ENCODE results near the gene TIMM17A.

Gene TIMM17A

DNA sequence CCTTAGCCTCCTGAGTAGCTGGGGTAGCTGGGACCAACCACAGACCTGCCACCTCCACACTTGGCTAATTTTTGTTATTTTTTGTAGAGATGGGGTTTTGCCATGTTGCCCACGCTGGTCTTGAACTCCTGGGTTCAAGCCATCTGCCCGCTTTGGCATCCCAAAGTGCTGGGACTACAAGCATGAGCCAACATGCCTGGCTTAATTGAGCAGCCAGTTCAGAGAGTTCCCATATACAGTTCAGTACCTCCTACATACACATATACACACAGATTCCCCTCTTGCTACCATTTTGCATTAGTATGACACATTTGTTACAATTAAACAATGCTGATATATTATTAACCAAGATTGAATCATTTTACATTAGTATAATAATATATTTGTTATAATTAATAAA is 30.1 kb downstream of the TIMM17A start:
- no peak for DNase-seq

- DNase-seq = no peak
These were observed 33.3 kb downstream of the TIMM17A start for GRCh38 chr1:201988601-201989000.

DNA sequence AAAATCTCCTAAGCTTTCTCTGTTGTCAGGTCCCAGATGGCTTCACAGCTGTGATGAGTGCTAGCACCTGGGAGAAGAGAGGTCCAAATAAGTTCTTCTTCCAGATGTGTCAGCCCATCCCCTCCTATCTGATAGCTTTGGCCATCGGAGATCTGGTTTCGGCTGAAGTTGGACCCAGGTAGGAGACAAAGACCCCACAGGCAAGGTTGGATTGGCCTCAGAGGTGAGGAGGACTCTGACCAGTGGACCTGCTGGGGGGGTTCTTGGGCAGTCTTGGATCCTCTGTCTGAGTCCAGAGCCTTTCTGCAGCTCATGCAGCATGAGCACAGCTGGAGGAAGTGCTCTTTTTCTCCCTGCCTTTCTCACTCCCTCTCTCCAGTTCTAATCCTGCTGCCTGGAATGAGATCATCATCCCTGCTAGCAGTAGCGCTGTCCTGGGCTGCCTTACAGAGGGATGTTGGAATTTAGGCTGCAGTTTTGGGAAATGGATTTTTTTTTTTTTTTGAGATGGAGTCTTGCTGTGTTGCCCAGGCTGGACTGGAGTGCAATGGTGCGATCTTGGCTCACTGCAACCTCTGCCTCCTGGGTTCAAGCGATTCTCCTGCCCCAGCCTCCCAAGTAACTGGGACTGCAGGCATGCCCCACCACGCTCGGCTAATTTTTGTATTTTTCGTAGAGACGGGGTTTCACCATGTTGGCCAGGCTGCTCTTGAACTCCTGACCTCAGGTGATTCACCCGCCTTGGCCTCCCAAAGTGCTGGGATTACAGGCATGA is 34.2 kb downstream of the TIMM17A start:
- DNase-seq = no peak

GRCh38 chr1:201990427-201990826 is 35.1 kb downstream of the TIMM17A start:
- DNase-seq = no peak

GRCh38 chr1:201999625-202000238 is 44.4 kb downstream of the TIMM17A start:
- DNase-seq = peak; percentile 55

DNA sequence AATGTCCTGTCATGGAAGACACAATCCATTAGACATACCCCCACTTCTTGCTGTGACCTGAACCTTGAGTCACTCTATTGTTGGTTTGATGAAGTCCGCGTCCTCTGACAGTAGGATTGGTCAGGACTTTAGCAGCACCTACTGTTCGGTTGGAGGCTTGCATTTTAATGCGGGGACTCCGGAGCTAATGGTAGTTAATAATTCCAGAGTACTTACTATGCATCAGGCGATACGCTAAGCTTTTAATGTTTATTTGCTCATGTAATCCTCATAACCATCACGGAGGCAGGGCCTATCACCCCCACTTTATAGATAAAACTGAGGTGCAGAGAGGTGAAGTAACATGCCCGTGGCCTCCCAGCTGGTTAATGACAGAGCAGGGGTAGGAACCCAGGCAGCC is 47.2 kb downstream of the TIMM17A start:
- DNase-seq = no peak

GRCh38 chr1:202004711-202005110 is 49.4 kb downstream of the TIMM17A start:
- DNase-seq = no peak

DNA sequence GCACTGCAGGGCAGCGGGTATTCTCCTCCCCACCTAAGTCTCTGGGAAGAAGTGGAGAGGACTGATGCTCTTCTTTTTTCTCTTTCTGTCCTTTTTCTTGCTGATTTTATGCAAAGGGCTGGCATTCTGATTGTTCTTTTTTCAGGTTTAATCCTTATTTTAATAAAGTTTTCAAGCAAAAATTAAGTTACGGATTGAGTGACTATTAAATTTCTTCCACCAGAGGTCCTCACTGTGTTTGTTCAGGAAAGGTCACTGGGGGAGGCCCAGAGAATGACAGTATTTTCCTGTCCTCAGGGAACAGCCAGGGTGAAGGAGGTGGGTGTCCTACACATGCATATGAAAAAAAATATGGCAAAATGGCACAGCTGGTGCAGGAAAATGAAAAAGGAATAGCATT is 50.7 kb downstream of the TIMM17A start:
- peak; percentile 15 for DNase-seq

- DNase-seq = no peak
These were observed 52.0 kb downstream of the TIMM17A start for GRCh38 chr1:202007304-202007703.

- DNase-seq = peak; percentile 82
These were observed 52.6 kb downstream of the TIMM17A start for GRCh38 chr1:202007805-202008489.

GRCh38 chr1:202009326-202010179 is 54.2 kb downstream of the TIMM17A start:
- DNase-seq = peak; percentile 86

GRCh38 chr1:202010180-202011015 is 55.1 kb downstream of the TIMM17A start, which contains the start of gene ELF3:
ELF3 (plus strand) TSS chr1:202010587; CDS start chr1:202011137, 550 bp downstream.
- DNase-seq = peak; percentile 96

DNA sequence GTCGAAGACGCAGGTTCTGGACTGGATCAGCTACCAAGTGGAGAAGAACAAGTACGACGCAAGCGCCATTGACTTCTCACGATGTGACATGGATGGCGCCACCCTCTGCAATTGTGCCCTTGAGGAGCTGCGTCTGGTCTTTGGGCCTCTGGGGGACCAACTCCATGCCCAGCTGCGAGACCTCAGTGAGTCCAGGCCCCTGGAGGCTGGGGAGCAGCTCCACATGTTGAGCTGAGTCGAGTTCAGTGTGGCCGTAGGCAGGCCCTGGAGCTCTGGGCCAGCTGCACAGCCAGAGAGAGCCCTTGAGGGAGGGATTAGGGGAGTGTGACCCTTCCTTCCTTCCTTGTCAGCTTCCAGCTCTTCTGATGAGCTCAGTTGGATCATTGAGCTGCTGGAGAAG is 56.7 kb downstream of the TIMM17A start:
- no peak for DNase-seq

GRCh38 chr1:202012544-202013478 is 57.5 kb downstream of the TIMM17A start:
- no peak for DNase-seq

DNA sequence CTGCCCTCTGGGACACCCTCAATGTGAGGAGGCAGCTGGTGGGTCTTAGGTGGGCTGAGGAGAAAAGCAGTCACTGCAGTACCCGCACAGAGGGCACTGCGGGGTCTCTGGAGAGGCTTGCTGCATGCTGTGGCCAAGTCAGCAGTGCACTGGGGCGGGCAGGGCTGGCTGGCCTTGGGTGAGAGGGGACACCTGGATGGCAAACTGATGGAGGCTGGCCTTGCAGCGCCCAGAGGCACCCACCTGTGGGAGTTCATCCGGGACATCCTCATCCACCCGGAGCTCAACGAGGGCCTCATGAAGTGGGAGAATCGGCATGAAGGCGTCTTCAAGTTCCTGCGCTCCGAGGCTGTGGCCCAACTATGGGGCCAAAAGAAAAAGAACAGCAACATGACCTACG is 58.3 kb downstream of the TIMM17A start:
- DNase-seq = no peak

GRCh38 chr1:202014060-202014459 is 58.8 kb downstream of the TIMM17A start:
- DNase-seq = no peak

DNA sequence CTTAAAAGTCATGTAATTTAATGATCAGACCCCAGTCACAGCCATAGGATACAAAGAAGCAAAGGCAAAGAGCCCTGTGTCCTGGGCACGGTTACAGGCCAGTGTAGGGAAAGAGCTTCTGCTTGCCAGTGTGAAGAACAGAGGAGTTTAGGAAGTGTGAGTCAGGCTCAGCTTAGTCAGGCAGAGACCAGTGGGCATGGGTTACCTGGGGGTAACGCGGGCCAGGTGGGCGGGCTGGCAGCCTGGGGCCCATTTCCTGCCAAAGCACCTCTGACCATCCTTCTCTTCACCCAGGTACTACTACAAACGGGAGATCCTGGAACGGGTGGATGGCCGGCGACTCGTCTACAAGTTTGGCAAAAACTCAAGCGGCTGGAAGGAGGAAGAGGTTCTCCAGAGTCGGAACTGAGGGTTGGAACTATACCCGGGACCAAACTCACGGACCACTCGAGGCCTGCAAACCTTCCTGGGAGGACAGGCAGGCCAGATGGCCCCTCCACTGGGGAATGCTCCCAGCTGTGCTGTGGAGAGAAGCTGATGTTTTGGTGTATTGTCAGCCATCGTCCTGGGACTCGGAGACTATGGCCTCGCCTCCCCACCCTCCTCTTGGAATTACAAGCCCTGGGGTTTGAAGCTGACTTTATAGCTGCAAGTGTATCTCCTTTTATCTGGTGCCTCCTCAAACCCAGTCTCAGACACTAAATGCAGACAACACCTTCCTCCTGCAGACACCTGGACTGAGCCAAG is 59.8 kb downstream of the TIMM17A start:
- DNase-seq = no peak

DNA sequence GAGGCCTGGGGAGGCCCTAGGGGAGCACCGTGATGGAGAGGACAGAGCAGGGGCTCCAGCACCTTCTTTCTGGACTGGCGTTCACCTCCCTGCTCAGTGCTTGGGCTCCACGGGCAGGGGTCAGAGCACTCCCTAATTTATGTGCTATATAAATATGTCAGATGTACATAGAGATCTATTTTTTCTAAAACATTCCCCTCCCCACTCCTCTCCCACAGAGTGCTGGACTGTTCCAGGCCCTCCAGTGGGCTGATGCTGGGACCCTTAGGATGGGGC is 60.3 kb downstream of the TIMM17A start:
- no peak for DNase-seq

GRCh38 chr1:202016022-202016810 is 60.9 kb downstream of the TIMM17A start:
- DNase-seq = no peak
